Upper lobe of left lung (tissue), 6 donors: ENCODE data around the gene SENP5. TPM values are rescaled to one million over a fixed set of nuclear protein-coding genes. Genes with fewer than 3 reads are reported as not detected.

Experiments
- ATAC-seq, 2 donors: fragments of 200-7000 bp; cut with Tn5 transposase; one replicate each; pipeline ENCODE4 v1.9.1; 2022; ENCODE audit warnings: mild to moderate bottlenecking in 2 of 2, moderate library complexity in 2 of 2; ENCODE audit not compliant: low FRiP score in 2 of 2
- DNase-seq, 2 donors: peaks; one replicate each; pipeline ENCODE4 v3.0.0-alpha.2; 2019 to 2020
- H3K27ac ChIP-seq, 4 donors: fragments of 200-600 bp; sonication (generic); one replicate each; pipeline ENCODE4 v1.5.1; 2016 to 2019
- H3K27me3 ChIP-seq, 4 donors: fragments of 200-600 bp; sonication (generic); one replicate each; pipeline ENCODE4 v1.5.1; 2017 to 2019
- H3K36me3 ChIP-seq, 4 donors: fragments of 200-600 bp; sonication (generic); one replicate each; pipeline ENCODE4 v1.5.1; 2016 to 2019
- H3K4me1 ChIP-seq, 4 donors: fragments of 200-600 bp; sonication (generic); one replicate each; pipeline ENCODE4 v1.5.1; 2018 to 2019
- H3K4me3 ChIP-seq, 4 donors: fragments of 200-600 bp; sonication (generic); one replicate each; pipeline ENCODE4 v1.5.1; 2017 to 2019; ENCODE audit warnings: mild to moderate bottlenecking in 2 of 4, moderate library complexity in 1 of 4
- H3K9me3 ChIP-seq, 4 donors: fragments of 200-600 bp; sonication (generic); one replicate each; pipeline ENCODE4 v1.5.1; 2018 to 2019
- CTCF ChIP-seq, 6 experiments: fragments of 450-650 bp in 4 of 6; fragments of 200-600 bp in 2 of 6; sonication (generic) in 2 of 6; IDR thresholded peaks; one replicate each; pipeline ENCODE4 v1.5.1; 2016 to 2019; ENCODE audit warnings: antibody characterized with exemption in 6 of 6
- EP300 ChIP-seq, 4 donors: sonication (generic); formaldehyde crosslinking; IDR thresholded peaks; one replicate each; pipeline ENCODE4 v1.5.1; 2017; ENCODE audit warnings: antibody characterized with exemption in 4 of 4, control low read depth in 2 of 4
- POLR2A ChIP-seq, 4 donors: fragments of 450-650 bp; IDR thresholded peaks; one replicate each; pipeline ENCODE4 v1.5.1; 2016 to 2017; ENCODE audit warnings: antibody characterized with exemption in 4 of 4, mild to moderate bottlenecking in 2 of 4
- POLR2AphosphoS5 ChIP-seq, 2 donors: sonication (generic); formaldehyde crosslinking; IDR thresholded peaks; one replicate each; pipeline ENCODE4 v1.5.1; 2017; ENCODE audit warnings: antibody characterized with exemption in 2 of 2
- WGBS, 2 donors: methylation state at CpG; one replicate each; pipeline ENCODE4 v1.1.5; 2017 to 2018; 5-methylcytosine and 5-hydroxymethylcytosine counted together
- total RNA-seq, 6 donors: library from RNA; depleted of rRNA in 4 of 6; stranded (reverse); fragments of >200 nt in 4 of 6; gene quantifications; one replicate each; pipeline versions ENCODE4 v1.1.0 to v1.2.1, GENCODE V29; 2016 to 2021
- donor health status: DM: no; HTN: no; CAD: no; lungs with moderate emphysema.
- donor health status: DM: no; HTN: yes; CAD: no; lungs with severe emphysema.

Gene SENP5
- total RNA-seq, 6 donors from 2014 or later: 25.8 to 67.1 (median 41.5) TPM

- DNase-seq: no peak
- ATAC-seq: no peak
- 89 to 98% methylated on average over 2 to 3 of the region's 3 CpGs for WGBS, 2 donors
- Histone ChIP-seq H3K27ac (no peak overlapping the region), H3K36me3 (peaks cover 0 to 12% (median 0%) of the 10 kb centered on the region in 4 donors), H3K9me3 (no peaks in the 10 kb centered on the region), H3K4me3 (no peak overlapping the region), H3K4me1 (no peaks in the 10 kb centered on the region), H3K27me3 (no peaks in the 10 kb centered on the region)
- TF ChIP-seq EP300 (IDR thresholded peaks at IDR 0.05): no peak
- TF ChIP-seq CTCF (IDR thresholded peaks at IDR 0.05): no peak
- TF ChIP-seq POLR2A (IDR thresholded peaks at IDR 0.05): no peak
- no peak for TF ChIP-seq POLR2AphosphoS5 (IDR thresholded peaks at IDR 0.05)
Observed at GRCh38 chr3:196951371-196951770, 83.7 kb downstream of the SENP5 start.

DNA sequence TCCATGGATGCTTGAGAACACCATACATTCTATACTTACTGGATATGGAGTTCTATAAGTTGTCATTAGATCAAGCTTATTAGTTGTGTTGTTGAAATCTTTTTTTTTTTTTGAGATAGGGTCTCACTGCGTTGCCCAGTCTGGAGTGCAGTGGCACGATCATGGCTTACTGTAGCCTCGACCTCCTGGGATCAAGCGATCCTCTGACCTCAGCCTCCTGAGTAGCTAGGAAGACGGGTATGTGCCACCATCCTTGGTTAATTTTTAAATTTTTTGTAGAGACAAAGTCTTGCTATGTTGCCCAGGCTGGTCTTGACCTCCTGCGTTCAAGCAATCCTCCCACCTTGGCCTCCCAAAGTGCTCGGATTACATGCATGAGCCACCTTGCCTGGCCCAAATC lies 87.1 kb downstream of the SENP5 start:
- H3K9me3 ChIP-seq: no peaks in the 10 kb centered on the region
- no peaks in the 10 kb centered on the region for H3K27me3 ChIP-seq
- 81 to 87% methylated on average over 7 of the region's 7 CpGs for WGBS, 2 donors
- no peak overlapping the region for H3K27ac ChIP-seq
- H3K36me3 ChIP-seq: peaks cover 0 to 7% (median 0%) of the 10 kb centered on the region in 4 donors
- no peak for TF ChIP-seq EP300 (IDR thresholded peaks at IDR 0.05)
- TF ChIP-seq CTCF (IDR thresholded peaks at IDR 0.05): no peak
- no peak for TF ChIP-seq POLR2AphosphoS5 (IDR thresholded peaks at IDR 0.05)
- no peak for TF ChIP-seq POLR2A (IDR thresholded peaks at IDR 0.05)
- ATAC-seq (no peak), DNase-seq (no peak)
- H3K4me3 ChIP-seq: no peak overlapping the region
- H3K4me1 ChIP-seq: no peaks in the 10 kb centered on the region

- no peak for TF ChIP-seq POLR2AphosphoS5 (IDR thresholded peaks at IDR 0.05)
- no peak for TF ChIP-seq CTCF (IDR thresholded peaks at IDR 0.05)
- TF ChIP-seq EP300 (IDR thresholded peaks at IDR 0.05): no peak
- no peak for TF ChIP-seq POLR2A (IDR thresholded peaks at IDR 0.05)
- H3K27ac ChIP-seq: no peak overlapping the region
- H3K27me3 ChIP-seq: no peaks in the 10 kb centered on the region
- ATAC-seq (no peak), DNase-seq (no peak)
- H3K4me1 ChIP-seq: peaks cover 0 to 6% (median 0%) of the 10 kb centered on the region in 4 donors
- H3K36me3 ChIP-seq: no peaks in the 10 kb centered on the region
- 74 to 81% methylated on average over 9 of the region's 9 CpGs for WGBS, 2 donors
- no peak overlapping the region for H3K4me3 ChIP-seq
- H3K9me3 ChIP-seq: no peaks in the 10 kb centered on the region
Observed at GRCh38 chr3:196962108-196962929, 94.6 kb downstream of the SENP5 start.

DNA sequence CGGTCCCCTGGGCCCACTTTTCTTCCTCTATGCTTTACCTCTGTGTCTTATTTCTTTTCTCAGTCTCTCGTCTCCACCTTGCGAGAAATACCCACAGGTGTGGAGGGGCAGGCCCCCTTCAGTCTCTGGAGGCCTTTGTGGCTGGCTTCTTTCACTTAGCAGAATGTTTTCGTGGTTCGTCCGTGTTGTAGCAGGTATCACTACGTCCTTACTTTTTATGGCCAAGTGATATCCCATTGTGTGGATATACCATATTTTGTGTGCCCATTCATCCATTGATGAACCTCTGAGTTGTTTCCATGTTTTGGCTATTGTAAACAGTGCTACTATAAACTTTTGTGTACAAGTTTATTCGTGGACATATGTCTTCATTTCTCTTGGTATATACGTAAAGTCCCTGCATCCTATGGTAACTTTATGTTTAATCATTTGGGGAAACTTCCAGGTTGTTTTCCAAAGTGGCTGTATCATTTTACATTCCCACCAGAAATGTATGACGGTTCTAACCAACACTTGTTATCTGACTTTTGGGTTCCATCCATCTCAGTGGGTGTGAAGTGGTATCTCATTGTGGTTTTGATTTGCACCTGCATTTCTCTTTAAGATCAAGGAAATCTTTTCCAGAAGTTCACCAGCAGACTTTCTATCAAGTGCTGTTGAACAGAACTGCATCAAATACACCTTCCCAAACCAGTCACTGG lies 95.4 kb downstream of the SENP5 start:
- peaks cover 5 to 14% (median 7%) of the 10 kb centered on the region in 4 donors for H3K4me1 ChIP-seq
- H3K27ac ChIP-seq: no peak overlapping the region
- no peaks in the 10 kb centered on the region for H3K27me3 ChIP-seq
- H3K36me3 ChIP-seq: no peaks in the 10 kb centered on the region
- no peaks in the 10 kb centered on the region for H3K9me3 ChIP-seq
- TF ChIP-seq POLR2A (IDR thresholded peaks at IDR 0.05) (no peak), EP300 (IDR thresholded peaks at IDR 0.05) (no peak), POLR2AphosphoS5 (IDR thresholded peaks at IDR 0.05) (no peak), CTCF (IDR thresholded peaks at IDR 0.05) (no peak)
- no peak for ATAC-seq
- WGBS, 2 donors: 86 to 92% methylated on average over 10 of the region's 10 CpGs
- no peak overlapping the region for H3K4me3 ChIP-seq
- no peak for DNase-seq
